ENCODE measurements around the gene GGA3. TPM values are rescaled to one million over a fixed set of nuclear protein-coding genes. Genes with fewer than 3 reads are reported as not detected.

GGA3 gene
- total RNA-seq, 1 donor from 2014 or later: 116 TPM

- TF ChIP-seq CTCF (IDR thresholded peaks at IDR 0.05): no peak
- H3K36me3 Mint-ChIP-seq (ENCODE audit: low read depth): peaks cover 89% of the 10 kb centered on the region
- peak overlapping the region; percentile 79 for H3K27ac Mint-ChIP-seq
- POLR2A ChIA-PET: interaction anchor here (0.5 to 1.6 kb wide), 12 partner anchors 9 to 1428 kb away, joined by 3 to 13 read pairs (median 4); partner anchors contain the start of genes GGA3, MIF4GD, MRPS7 and SLC25A19
- DNase-seq (peak; percentile 26), ATAC-seq (ENCODE audit: low read depth) (peak; percentile 47)
- peaks cover 57% of the 10 kb centered on the region for H3K4me1 Mint-ChIP-seq
- H3K9me3 Mint-ChIP-seq: no peaks in the 10 kb centered on the region
- CTCF ChIA-PET: interaction anchor here (0.7 to 5.0 kb wide), 4 partner anchors 17 to 170 kb away, joined by 3 to 24 read pairs (median 6); partner anchors contain the start of gene MIF4GD
- intact Hi-C loops (cut with micrococcal nuclease): no loop called here
- H3K4me3 Mint-ChIP-seq: peak overlapping the region; percentile 36
- no peaks in the 10 kb centered on the region for H3K27me3 Mint-ChIP-seq
Observed at GRCh38 chr17:75242461-75243042, 18.9 kb downstream of the GGA3 start.

GRCh38 chr17:75241996-75242460 lies 19.4 kb downstream of the GGA3 start:
- intact Hi-C loops (cut with micrococcal nuclease): no loop called here
- DNase-seq (no peak), ATAC-seq (ENCODE audit: low read depth) (peak; percentile 4)
- CTCF ChIA-PET: interaction anchor here (0.6 to 5.0 kb wide), 5 partner anchors 18 to 170 kb away, joined by 3 to 24 read pairs (median 4); partner anchors contain the start of gene MIF4GD
- TF ChIP-seq CTCF (IDR thresholded peaks at IDR 0.05): no peak
- H3K4me1 Mint-ChIP-seq: peaks cover 57% of the 10 kb centered on the region
- H3K9me3 Mint-ChIP-seq: no peaks in the 10 kb centered on the region
- H3K36me3 Mint-ChIP-seq (ENCODE audit: low read depth): peaks cover 92% of the 10 kb centered on the region
- POLR2A ChIA-PET: interaction anchor here (0.5 to 1.6 kb wide), 10 partner anchors 9 to 602 kb away, joined by 3 to 13 read pairs (median 4); partner anchors contain the start of genes GGA3, MIF4GD, MRPS7 and SLC25A19
- H3K27ac Mint-ChIP-seq: peak overlapping the region; percentile 79
- no peak overlapping the region for H3K4me3 Mint-ChIP-seq
- no peaks in the 10 kb centered on the region for H3K27me3 Mint-ChIP-seq

GRCh38 chr17:75241502-75241901 lies 19.9 kb downstream of the GGA3 start:
- no peak for TF ChIP-seq CTCF (IDR thresholded peaks at IDR 0.05)
- Mint-ChIP-seq H3K9me3 (no peaks in the 10 kb centered on the region), H3K27ac (peak overlapping the region; percentile 79), H3K27me3 (no peaks in the 10 kb centered on the region), H3K36me3 (ENCODE audit: low read depth) (peaks cover 93% of the 10 kb centered on the region), H3K4me3 (no peak overlapping the region), H3K4me1 (peaks cover 56% of the 10 kb centered on the region)
- ChIA-PET CTCF (interaction anchor here (0.6 to 5.0 kb wide), 5 partner anchors 19 to 280 kb away, joined by 3 to 24 read pairs (median 10); partner anchors contain the start of gene MIF4GD), POLR2A (interaction anchor here (0.8 to 2.9 kb wide), 5 partner anchors 10 to 602 kb away, joined by 3 to 17 read pairs (median 13); partner anchors contain the start of genes GGA3, MRPS7, SLC25A19 and UNC13D)
- no peak for ATAC-seq (ENCODE audit: low read depth)
- no peak for DNase-seq
- intact Hi-C loops (cut with micrococcal nuclease): no loop called here

GRCh38 chr17:75241143-75241430 lies 20.3 kb downstream of the GGA3 start:
- Mint-ChIP-seq H3K4me3 (no peak overlapping the region), H3K27me3 (no peaks in the 10 kb centered on the region), H3K9me3 (no peaks in the 10 kb centered on the region), H3K27ac (no peak overlapping the region), H3K36me3 (ENCODE audit: low read depth) (peaks cover 93% of the 10 kb centered on the region), H3K4me1 (peaks cover 55% of the 10 kb centered on the region)
- CTCF ChIA-PET: interaction anchor here (1.0 to 5.0 kb wide), 5 partner anchors 19 to 279 kb away, joined by 3 to 24 read pairs (median 10); partner anchors contain the start of gene MIF4GD
- no peak for ATAC-seq (ENCODE audit: low read depth)
- POLR2A ChIA-PET: interaction anchor here (0.6 to 2.9 kb wide), 5 partner anchors 10 to 123 kb away, joined by 3 to 17 read pairs (median 6); partner anchors contain the start of genes GGA3, MRPS7 and SLC25A19
- intact Hi-C loops (cut with micrococcal nuclease): no loop called here
- TF ChIP-seq CTCF (IDR thresholded peaks at IDR 0.05): no peak
- no peak for DNase-seq

Data from activated B cell treated with CpG ODN at 0.5 μM for 24 hours (primary cell).